Activated CD8-positive, alpha-beta memory T cell treated with anti-CD3 and anti-CD28 coated beads for 48 hours (primary cell): Measurements from ENCODE around the gene PKP3.
"Not testable (repeated sequence)": the region's sequence is repeated elsewhere in the genome, so short reads cannot be mapped to it uniquely, and the experiment has no call there.

Source experiments
- DNase-seq, 3 experiments: peaks; one replicate each; pipeline ENCODE4 v3.0.0-alpha.2; 2020; ENCODE audit warnings: low read depth in 2 of 3, low spot score in 2 of 3

The PKP3 gene

DNA sequence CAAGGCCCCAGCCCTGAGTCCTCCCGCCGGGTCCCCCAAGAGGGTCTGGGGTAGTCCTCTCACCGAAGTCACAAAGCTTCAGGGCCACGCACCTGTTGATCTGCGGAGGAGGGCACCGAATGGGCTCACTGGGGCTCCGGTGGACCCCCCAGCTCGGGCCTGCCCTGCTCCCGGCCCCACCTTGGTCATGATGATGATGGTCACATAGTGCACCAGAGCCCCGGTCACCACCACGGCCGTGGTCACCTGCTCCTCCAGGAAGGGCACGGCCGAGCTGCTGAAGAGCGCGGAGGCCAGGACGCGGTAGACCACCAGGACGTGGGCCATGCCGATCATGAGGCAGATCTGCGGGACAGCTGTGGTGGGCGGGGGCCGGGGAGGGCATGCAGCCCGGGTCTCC lies 34.3 kb downstream of the PKP3 start:
- no peak for DNase-seq

DNA sequence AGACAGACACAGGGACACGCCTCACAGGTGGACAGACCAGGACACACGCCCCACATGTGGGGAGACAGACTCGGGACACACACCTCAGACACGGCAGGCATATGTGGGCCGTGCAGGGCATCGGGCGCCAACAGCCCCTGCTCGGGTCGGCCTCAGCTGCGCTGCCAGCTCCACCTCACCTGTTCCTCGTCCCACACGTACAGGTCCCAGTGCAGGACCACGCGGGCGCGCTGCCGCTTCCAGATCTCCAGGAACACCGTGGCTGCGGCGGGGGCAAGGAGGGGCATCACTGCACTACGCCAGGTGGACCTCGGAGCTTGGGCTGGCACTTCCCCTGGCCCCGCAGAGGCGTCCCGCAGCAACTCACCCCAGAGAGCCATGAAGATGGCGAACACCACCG lies 35.4 kb downstream of the PKP3 start:
- DNase-seq, result no peak

DNA sequence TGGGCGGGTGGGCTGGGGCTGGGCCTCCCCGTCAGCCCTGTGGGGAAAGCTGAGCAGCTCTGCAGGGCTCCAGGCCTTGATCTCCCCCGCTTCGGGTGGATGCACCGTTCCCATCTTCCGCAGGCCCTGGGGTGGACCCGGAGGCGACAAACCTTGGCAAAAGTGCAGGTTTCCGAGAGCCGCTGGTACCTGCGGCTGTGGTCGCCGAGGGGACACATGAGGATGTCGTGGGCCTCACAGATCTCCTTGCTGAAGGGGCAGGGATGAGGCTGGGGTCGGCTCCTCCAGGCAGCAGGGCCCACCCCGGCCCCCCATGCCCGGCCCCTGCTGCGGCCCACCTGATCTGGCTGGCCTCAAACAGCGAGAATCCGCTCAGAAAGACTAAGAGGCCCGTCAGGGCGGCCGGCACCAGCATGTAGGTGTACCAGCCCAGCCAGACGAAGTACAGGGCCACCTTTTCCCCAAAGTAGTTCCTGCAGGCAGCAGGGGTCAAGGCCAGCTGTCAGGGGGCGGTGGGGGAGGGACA lies 36.0 kb downstream of the PKP3 start:
- no peak for DNase-seq

DNA sequence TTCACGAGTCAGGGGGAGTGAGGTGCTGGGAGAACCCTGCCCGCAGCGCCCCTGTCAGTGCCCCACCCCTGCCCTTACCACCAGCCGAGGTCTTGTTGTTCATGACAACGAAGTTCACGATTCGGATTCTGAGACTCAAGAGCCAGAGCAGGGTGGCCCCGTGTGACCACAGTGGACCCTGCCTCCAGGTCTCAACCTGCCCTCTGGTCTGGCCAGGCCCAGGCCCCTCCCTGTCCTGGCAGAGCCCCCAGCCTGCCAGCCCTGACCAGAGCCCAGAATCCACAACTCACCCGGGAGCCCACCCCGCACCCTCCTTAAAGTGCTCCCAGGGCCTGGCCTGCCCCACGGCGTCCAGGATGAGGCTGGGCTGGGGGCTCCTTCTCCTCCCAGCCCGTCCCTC lies 37.9 kb downstream of the PKP3 start:
- DNase-seq, result no peak

DNA sequence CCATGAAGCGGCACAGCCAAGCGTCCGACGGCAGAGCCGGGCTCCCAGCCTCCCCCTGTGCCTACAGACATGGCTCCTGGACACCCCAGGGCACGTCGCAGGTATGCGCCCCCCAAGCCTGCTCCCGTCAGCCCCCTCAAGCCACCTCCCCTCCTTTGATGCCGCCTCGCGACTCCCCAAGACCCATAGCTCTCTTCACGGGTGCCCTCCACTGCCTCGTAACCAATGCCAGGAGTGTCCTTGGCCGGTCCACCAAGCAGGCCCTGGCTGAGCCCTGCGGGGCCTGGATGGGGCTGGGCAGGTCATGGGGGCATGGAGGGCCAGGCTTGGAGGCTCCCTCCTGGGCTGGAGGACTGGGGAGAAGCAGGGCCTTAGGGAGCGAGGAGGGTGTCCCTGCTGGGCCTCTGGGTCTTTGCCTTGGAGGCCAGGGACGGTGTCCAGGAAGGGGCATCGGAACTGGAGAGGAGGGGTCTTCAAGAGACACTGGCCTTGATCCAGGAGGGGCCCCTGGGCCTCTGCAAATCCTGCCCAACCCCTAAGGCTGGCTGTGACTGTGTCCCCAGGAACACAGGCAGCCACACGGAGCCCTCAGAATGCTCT lies 38.6 kb downstream of the PKP3 start:
- no peak for DNase-seq

DNA sequence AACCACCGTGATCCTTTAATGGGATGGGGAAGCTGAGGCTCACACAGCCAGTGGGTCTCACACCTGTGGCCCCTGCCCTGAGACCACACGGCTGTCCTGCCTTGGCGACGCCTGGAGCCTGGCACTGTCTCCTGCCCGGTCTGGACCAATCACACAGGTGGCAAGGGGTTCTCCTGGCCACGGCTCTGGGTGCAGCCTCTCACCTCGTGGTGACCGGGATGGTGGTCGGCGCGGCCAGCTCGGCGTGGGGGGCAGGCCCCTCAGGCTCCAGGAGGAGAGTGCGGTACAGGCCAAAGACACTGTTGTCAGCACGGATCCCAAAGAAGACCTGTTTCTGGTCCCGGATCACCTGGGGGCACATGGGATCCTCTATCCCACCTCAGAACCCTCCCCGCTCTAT lies 39.1 kb downstream of the PKP3 start:
- no peak for DNase-seq

DNA sequence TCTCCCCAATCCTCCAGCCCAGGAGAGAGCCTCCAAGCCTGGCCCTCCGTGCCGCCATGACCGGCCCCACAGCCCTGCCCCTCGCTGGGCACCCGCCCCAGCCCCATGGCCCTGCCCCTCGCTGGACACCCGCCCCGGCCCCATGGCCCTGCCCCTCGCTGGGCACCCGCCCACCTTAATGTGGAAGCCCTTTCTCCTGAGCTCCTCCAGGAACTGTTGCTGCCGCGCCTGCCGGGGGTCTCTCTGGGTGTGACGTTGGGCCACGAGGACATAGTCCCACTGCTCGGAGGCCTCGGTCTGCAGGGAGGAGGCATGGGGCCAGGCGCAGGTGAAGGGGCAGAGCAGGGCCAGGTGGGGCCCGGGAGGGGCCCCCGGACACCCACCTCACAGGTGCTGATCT lies 39.6 kb downstream of the PKP3 start:
- DNase-seq, result no peak

DNA sequence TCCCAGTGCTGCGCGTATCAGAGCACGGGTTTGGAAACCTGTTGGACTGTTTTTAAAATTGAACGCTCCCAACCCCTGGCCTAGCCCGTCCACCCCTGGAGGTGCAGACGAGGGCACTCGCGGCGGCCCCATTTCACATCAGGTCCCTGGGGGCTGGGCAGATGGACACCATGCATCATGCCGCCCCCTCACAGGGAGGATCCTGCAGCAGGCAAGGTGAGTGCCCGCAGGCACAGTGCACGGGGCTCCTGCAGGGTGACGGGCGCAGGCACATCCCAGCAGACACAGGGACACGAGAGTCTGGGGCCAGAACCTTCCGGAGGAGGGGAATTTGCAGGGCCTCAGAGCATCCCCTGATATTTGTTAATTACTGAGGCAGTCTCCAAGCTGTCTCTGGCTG lies 40.5 kb downstream of the PKP3 start:
- DNase-seq, result no peak

DNA sequence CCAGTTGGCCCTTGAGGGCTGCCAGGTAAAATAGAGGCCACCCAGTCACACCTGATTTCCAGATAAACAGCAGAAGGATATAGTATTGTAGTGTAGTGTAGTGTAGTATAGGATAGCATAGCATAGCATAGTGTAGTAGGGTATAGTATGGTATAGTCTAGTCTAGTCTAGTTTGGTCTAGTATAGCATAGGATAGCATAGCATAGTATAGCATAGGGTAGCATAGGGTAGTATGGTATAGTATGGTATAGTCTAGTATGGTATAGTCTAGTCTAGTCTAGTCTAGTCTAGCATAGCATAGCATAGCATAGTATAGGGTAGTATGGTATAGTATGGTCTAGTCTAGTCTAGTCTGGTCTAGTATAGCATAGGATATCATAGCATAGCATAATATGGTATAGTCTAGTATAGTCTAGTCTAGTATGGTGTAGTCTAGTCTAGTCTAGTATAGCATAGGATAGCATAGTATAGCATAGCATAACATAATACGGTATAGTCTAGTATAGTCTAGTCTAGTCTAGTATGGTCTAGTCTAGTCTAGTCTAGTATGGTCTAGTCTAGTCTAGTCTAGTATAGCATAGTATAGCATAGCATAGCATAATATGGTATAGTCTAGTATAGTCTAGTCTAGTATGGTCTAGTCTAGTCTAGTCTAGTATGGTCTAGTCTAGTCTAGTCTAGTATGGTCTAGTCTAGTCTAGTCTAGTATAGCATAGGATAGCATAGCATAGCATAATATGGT lies 41.2 kb downstream of the PKP3 start:
- DNase-seq, result not testable (repeated sequence)

DNA sequence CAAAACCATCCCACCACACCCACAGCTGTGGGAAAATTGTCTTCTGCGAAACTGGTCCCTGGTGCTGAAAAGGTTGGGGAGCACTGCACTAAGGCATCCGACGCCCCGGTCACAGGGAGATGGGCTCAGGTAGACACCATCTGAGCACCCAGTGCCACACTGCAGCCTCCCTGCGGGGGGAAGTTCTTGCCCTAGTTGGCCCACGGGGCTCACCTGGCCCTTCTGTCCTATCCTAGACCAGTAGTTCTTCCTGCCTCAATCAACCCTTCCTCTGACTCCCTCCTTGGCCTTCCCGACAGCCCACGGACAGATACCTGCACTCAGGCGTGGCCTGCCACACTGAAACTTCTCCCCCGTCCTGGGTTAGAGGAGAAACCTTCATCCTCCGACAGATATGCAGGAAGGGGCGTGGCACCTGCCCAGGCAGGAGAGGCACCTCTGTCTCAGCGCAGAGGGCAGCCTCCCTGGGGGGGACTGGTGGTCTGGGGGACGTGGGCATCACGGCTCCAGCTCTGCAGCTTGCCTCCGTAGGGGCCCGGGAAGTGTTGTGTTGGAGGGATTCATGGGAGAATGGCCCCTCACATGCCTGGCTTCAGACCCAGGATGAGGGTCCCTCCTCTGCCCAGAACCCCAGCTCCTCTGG lies 43.3 kb downstream of the PKP3 start:
- no peak for DNase-seq

DNA sequence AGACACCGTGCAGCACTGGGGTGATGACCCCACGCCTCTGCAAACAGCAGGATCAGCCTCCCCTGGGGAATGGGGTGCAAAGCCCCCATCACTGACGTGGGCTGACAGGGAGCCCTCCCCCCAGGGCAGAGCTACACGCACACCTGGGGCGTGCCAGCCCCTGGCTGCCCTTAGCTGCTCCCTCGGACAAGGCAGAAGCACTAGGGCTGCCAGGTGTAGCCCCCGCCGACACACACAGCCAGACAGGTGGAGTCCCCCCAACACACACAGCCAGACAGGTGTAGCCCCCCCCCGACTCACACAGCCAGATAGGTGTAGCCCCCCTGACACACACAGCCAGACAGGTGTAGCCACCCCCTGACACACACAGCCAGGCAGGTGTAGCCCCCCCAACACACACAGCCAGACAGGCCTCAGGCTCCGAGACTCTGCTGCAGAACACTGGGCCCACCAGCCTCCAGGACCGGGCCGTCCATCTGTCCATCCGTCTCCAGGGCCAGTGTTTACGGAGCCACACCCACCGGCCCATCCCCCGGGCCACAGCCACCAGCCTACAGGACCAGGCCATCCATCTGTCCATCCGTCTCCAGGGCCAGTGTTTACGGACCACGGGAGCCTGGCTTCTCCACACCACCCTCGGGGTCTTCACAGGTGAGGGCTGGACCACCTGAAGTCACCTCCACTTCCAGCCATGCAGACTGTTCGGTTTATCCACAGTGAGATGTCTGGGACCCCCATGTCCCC lies 44.3 kb downstream of the PKP3 start:
- DNase-seq, result no peak

DNA sequence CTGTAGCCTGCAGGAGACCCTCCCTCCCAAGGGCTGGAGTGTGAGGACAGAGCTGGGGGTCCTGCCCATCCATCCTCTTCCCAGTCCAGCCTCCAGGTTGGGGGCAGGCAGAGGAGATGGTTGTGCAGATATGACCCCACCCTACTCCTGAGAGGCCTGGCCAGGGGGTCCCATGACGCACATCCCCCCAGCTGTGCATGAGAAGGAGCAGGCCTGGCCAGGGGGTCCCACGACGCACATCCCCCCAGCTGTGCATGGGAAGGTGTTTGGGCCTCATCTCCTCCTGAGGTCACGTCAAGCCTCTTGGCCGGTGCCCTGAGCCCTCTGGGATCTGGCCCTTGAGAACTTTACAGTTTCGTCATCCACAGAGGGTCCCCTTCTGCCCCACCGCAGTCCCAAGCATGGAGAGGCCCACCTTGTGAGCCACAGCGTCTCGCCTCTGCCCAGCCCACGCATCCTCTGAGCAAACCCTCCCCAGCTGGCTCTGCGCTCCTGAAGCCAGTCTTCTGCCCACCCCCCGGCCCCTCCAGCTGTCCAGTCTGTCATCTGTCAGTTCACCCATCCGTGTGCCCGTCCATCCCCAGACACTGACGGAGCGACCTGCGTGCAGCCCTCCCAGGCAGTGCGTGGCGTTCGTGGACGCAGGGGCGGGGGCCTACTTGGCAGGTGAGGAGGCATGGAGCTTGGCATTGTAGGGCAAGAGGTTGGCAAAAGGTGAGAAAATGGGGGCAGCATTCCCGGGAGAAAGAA lies 45.5 kb downstream of the PKP3 start:
- DNase-seq, result no peak

DNA sequence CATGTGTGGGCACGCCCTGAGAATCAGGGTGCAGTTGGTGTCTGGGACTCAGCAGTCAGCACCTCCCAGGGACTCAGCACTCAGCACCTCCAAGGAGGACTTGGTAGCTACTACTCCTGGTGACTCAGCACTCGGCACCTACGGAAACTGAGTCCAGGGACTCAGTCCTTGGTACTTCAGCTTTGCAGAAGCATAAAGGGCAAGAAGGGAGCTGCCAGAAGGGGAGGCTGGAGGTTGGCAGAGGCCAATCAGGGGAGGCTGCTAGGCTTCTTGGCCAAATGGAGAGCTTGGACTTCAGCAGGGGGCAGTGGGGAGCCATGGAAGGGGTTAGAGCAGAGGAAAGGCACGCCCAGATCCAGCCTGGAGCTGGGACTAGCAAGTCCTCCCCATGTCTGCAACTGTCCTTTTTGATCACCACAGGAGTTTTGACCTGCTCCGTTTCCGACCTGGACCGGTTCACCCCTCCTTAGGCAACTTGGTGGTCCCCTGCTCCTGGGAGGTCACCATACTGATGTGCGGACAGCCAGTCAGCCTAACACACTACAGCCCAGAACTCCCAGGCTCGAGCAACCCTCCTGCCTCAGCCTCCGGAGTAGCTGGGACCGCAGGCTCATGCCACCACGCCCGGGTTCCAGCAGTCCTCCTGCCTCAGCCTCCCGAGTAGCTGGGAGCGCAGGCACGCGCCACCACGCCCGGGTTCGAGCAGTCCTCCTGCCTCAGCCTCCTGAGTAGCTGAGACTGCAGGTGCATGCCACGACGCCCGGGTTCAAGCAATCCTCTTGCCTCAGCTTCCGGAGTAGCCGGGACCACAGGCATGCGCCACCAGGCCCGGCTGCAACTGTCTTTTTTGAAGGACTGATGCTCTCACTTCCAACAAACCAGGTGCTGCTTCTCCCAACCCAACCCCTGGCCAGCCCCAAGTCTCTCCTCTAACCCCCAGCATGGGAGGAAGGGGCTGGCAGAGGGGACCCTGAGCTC lies 46.3 kb downstream of the PKP3 start:
- no peak for DNase-seq

DNA sequence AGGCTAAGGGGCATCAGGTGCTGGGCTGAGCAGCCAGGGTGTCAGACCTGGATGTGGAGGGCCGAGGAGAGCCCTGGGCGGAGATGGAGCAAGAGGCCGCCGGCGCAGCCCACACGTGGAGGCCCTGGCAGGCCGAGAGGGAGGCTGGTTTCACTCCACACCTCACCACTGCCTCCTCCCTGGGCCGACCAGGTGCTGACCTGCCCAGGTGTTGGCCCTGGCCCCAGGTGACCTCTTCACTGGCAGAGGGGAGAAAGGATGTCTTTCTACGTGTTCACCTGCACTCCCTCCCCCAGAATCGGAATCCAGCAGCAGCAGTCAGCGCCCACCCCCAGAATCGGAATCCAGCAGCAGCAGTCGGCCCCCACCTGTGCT lies 47.0 kb downstream of the PKP3 start:
- DNase-seq, result no peak

DNA sequence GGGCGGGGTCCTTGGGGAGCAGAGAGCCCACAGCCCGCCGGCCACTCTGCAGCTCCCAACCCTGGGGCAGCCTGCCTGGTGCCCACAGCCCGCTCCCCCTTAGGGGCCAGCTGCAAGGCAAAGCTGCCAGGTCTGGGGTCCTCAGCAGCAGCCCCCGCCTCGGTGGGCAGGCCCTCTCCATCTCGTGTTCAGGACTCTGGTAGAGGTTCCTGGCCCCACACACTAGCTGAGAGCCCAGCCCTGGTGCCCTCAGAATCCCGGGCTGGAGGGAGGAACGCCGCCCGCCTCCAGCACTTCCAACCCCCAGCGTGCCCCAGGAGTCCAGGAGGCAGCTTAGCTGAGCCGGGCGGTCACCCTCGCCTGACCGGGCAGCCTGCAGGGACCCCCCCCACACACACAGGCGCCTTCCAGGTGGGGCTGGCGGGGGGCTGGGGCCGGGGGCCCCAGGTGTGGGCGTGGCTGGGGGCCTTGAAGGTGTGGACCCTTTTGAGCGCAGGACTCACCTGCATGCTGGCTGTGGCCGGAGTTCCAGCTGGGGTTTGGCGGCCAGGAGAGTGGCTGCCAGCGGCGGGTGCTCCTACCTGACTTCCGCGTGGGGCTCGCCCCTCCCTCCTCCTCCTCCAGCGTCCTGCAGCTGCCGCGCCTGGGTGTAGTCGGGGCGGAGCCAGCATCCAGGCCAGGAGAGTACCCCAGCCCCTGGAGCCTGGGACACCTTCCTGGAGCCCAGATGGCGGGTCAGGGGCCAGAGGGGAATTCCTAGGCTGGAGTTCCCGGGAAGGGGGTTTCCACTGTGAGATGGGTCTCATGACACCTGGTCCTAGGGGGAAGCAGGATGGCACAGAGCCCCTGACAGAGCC lies 47.6 kb downstream of the PKP3 start, which contains the start of gene ANO9:
TSS of gene ANO9 (minus strand) at position 594 of the 857 bp plus-strand sequence. CDS start at position 509, 85 bp downstream.
- DNase-seq, result no peak

DNA sequence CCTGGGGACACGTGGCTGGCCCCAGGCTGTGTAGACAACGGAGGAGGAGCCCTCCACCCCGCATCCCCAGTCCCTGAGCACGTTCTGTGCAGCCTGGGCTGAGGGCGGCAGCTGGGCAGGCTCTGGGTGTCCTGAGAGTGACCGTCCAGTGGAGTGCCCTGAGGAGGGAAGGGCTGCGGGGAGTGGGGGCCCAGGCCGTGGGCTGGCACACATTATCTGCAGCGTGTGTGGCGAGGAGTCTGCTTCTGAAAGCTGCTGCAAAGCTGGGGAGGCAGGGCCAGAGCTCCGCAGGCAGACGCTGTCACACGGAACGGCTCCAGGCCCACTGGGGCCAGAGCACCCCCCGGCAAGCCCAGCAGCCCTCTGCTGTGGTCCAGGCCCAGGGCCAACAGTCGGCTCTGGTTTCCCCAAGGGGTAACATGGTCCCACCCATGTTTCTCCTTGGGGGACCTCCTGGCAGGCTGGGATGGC lies 48.6 kb downstream of the PKP3 start:
- DNase-seq, result no peak

DNA sequence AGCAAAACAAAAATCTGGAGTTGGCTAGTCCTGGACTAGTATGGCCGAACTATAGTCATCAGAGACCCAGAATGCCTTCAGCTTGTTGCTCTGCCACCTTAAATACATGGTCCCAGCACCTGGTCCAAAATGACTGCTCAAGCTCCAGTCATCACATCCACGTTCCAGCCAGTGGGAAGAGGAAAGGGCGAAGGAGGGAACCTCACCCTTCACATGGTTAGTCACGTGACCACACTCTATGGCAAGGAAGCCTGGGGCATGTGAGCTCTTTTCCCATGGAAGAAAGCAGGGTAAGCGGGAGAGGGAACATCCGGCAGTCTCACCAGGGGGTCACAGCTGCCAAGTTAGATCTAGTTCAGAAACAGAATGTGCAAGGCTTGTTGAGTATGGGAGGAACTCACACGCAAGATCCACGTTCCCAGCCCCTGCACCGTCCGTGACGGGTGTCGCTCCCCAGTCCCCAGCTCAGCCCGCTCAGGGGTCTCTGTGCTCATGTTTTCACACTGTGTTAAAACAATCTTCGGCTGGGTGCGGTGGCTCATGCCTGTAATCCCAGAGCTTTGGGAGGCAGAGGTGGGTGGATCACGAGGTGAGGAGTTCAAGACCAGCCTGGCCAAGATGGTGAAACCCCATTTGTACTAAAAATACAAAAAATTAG lies 49.7 kb downstream of the PKP3 start:
- DNase-seq, result no peak
